GM21529 (cell line): ENCODE measurements around the gene SLC10A1.
"Not testable (repeated sequence)": the region's sequence is repeated elsewhere in the genome, so short reads cannot be mapped to it uniquely, and the experiment has no call there.

ENCODE experiments used
- ATAC-seq: cut with Tn5 transposase; IDR thresholded peaks from one replicate; pipeline ENCODE4 v1.9.1; 2021; ENCODE audit not compliant: unreplicated experiment

Gene SLC10A1

GRCh38 chr14:69770559-69770958 is 26.5 kb downstream of the SLC10A1 start:
- ATAC-seq = no peak

- no peak for ATAC-seq
These were observed 27.4 kb downstream of the SLC10A1 start for GRCh38 chr14:69769623-69770022.

- no peak for ATAC-seq
These were observed 28.2 kb downstream of the SLC10A1 start for GRCh38 chr14:69768873-69769272.

- ATAC-seq = peak; percentile 66
These were observed 29.6 kb downstream of the SLC10A1 start for GRCh38 chr14:69767369-69767999.

GRCh38 chr14:69766984-69767368 is 30.1 kb downstream of the SLC10A1 start, which contains the start of gene SRSF5:
Gene SRSF5 (plus strand): TSS chr14:69767142. CDS start chr14:69768157, 1,015 bp downstream.
- peak; percentile 83 for ATAC-seq

GRCh38 chr14:69763761-69764510 is 33.1 kb downstream of the SLC10A1 start:
- no peak for ATAC-seq

GRCh38 chr14:69760810-69761209 is 36.2 kb downstream of the SLC10A1 start:
- no peak for ATAC-seq

- ATAC-seq = no peak
These were observed 40.7 kb downstream of the SLC10A1 start for GRCh38 chr14:69756298-69756697.

GRCh38 chr14:69755784-69756183 is 41.3 kb downstream of the SLC10A1 start:
- ATAC-seq = no peak

- no peak for ATAC-seq
These were observed 41.7 kb downstream of the SLC10A1 start for GRCh38 chr14:69755296-69755695.

- no peak for ATAC-seq
These were observed 42.6 kb downstream of the SLC10A1 start for GRCh38 chr14:69754487-69754886.

- ATAC-seq = no peak
These were observed 43.2 kb downstream of the SLC10A1 start for GRCh38 chr14:69753860-69754259.

GRCh38 chr14:69752773-69753172 is 44.3 kb downstream of the SLC10A1 start:
- ATAC-seq = no peak

GRCh38 chr14:69750495-69750894 is 46.5 kb downstream of the SLC10A1 start:
- no peak for ATAC-seq

- ATAC-seq = no peak
These were observed 47.1 kb downstream of the SLC10A1 start for GRCh38 chr14:69749956-69750355.

- ATAC-seq = no peak
These were observed 56.0 kb downstream of the SLC10A1 start for GRCh38 chr14:69741055-69741454.

GRCh38 chr14:69736405-69736804 is 60.6 kb downstream of the SLC10A1 start:
- ATAC-seq = not testable (repeated sequence)

GRCh38 chr14:69731919-69732598 is 65.0 kb downstream of the SLC10A1 start:
- not testable (repeated sequence) for ATAC-seq

- no peak for ATAC-seq
These were observed 69.2 kb downstream of the SLC10A1 start for GRCh38 chr14:69727860-69728259.

- peak; percentile 86 for ATAC-seq
These were observed 70.1 kb downstream of the SLC10A1 start for GRCh38 chr14:69726761-69727511.
